GM12878 (cell line): ENCODE data around the gene CAMTA1. TPM values are rescaled to one million over a fixed set of nuclear protein-coding genes. Genes with fewer than 3 reads are reported as not detected.

Source experiments
- ATAC-seq: fragments of 200-7000 bp; cut with Tn5 transposase; 3 replicates; pipeline ENCODE4 v1.9.1; 2020; ENCODE audit warnings: mild to moderate bottlenecking, moderate library complexity
- BruUV-seq: library from RNA; stranded (reverse); fragments of 400-500 nt; replicated peaks from 2 replicates; lab custom pipeline; 2021; lab: Mats Ljungman, UMichigan
- CTCF ChIA-PET: fragments of 300-600 bp; sonication (Branson Sonifier 250); formaldehyde crosslinking; extraction: SDS; loops from one replicate; lab custom pipeline; 2021; ENCODE audit warnings: inconsistent platforms; lab: Yijun Ruan, JAX
- POLR2A ChIA-PET: fragments of 350-600 bp; formaldehyde crosslinking; extraction: SDS; loops from one replicate; lab custom pipeline; 2021; ENCODE audit warnings: inconsistent platforms; lab: Charles Lee
- RAD21 ChIA-PET: fragments of 300-600 bp; sonication (Branson Sonifier 250); formaldehyde crosslinking; loops from one replicate; lab custom pipeline; 2023; ENCODE audit warnings: antibody characterized with exemption; ENCODE audit not compliant: unreplicated experiment; lab: Charles Lee
- SMC1A ChIA-PET: fragments of 300-600 bp; sonication (Branson Sonifier 250); formaldehyde crosslinking; loops from one replicate; lab custom pipeline; 2023; ENCODE audit not compliant: unreplicated experiment, uncharacterized antibody; lab: Charles Lee
- DNase-seq: peaks from one replicate; pipeline ENCODE4 v3.0.0-alpha.2; 2011; ENCODE audit warnings: low read depth, low spot score
- FAIRE-seq: peaks from 3 replicates; lab custom pipeline; 2011; peaks lifted over from hg19 to GRCh38; lab: Jason Lieb, UNC
- H2AFZ ChIP-seq: 2 replicates; pipeline ENCODE4 v1.6.0; 2011; ENCODE audit warnings: low read depth, low read length, control low read depth; ENCODE audit not compliant: control insufficient read depth
- H3K27ac ChIP-seq: 2 replicates; pipeline ENCODE4 v1.5.1; 2011; ENCODE audit warnings: control low read depth; ENCODE audit not compliant: control insufficient read depth, insufficient read depth
- H3K27me3 ChIP-seq, 2 experiments: replicated peaks in 1 of 2; 2 replicates each; pipeline versions ENCODE4 v1.6.0 to v1.6.1; 2011; ENCODE audit warnings: low read length in 1 of 2; ENCODE audit not compliant: control insufficient read depth in 2 of 2, insufficient read depth in 2 of 2
- H3K36me3 ChIP-seq, 2 experiments: 2 replicates each; pipeline ENCODE4 v1.5.1; 2011; ENCODE audit warnings: low read length in 1 of 2; ENCODE audit not compliant: control insufficient read depth in 2 of 2, insufficient read depth in 2 of 2
- H3K4me1 ChIP-seq: 2 replicates; pipeline ENCODE4 v1.6.1; 2011; ENCODE audit warnings: mild to moderate bottlenecking, low read length, moderate library complexity, mixed read lengths; ENCODE audit not compliant: control insufficient read depth, insufficient read depth
- H3K4me2 ChIP-seq: 2 replicates; pipeline ENCODE4 v1.6.0; 2011; ENCODE audit warnings: control low read depth; ENCODE audit not compliant: control insufficient read depth, insufficient read depth
- H3K4me3 ChIP-seq: fragments of 200-600 bp; sonication (generic); 2 replicates; pipeline ENCODE4 v1.5.1; 2016
- H3K79me2 ChIP-seq: 2 replicates; pipeline ENCODE4 v1.6.0; 2011; ENCODE audit warnings: low read length; ENCODE audit not compliant: control insufficient read depth, insufficient read depth
- H3K9ac ChIP-seq: 2 replicates; pipeline ENCODE4 v1.8.0; 2011; ENCODE audit warnings: low read length, control low read depth, mixed read lengths; ENCODE audit not compliant: control insufficient read depth, insufficient read depth
- H3K9me3 ChIP-seq: replicated peaks from 3 replicates; pipeline ENCODE4 v1.5.1; 2011; ENCODE audit warnings: mild to moderate bottlenecking, low read length; ENCODE audit not compliant: control insufficient read depth, insufficient read depth
- H4K20me1 ChIP-seq: 2 replicates; pipeline ENCODE4 v1.6.0; 2011; ENCODE audit not compliant: control insufficient read depth, insufficient read depth
- ATF7 ChIP-seq: fragments of 450-650 bp; IDR thresholded peaks from 2 replicates; pipeline ENCODE4 v1.6.1; 2016; ENCODE audit warnings: low read depth, mild to moderate bottlenecking
- BHLHE40 ChIP-seq, 2 experiments: fragments of 450-650 bp in 1 of 2; IDR thresholded peaks; 2 replicates each; pipeline ENCODE4 v1.6.1; 2011 to 2017; ENCODE audit warnings: low read depth in 2 of 2, borderline replicate concordance in 1 of 2, improper control_type of control experiment in 1 of 2, low read length in 1 of 2, mild to moderate bottlenecking in 1 of 2
- CHD2 ChIP-seq: IDR thresholded peaks from 2 replicates; pipeline ENCODE4 v1.6.1; 2011; ENCODE audit warnings: low read depth, low read length, improper control_type of control experiment, borderline replicate concordance
- CREM ChIP-seq: IDR thresholded peaks from 2 replicates; pipeline ENCODE4 v1.6.1; 2014; ENCODE audit warnings: antibody characterized with exemption, low read depth
- PAX8 ChIP-seq: fragments of 450-650 bp; IDR thresholded peaks from 2 replicates; pipeline ENCODE4 v1.6.1; 2017; ENCODE audit warnings: mild to moderate bottlenecking, moderate library complexity
- WRNIP1 ChIP-seq: IDR thresholded peaks from 2 replicates; pipeline ENCODE4 v1.6.1; 2011; ENCODE audit warnings: low read depth, low read length, improper control_type of control experiment, borderline replicate concordance
- WGBS: methylation state at CpG from one replicate; pipeline ENCODE4 v1.1.6; 2016; ENCODE audit warnings: low lambda C conversion rate; ENCODE audit not compliant: insufficient replicate concordance, insufficient coverage; ENCODE audit errors: missing lambda C conversion rate; 5-methylcytosine and 5-hydroxymethylcytosine counted together
- in situ Hi-C: fragments of 300-500 bp; cut with MboI; formaldehyde crosslinking; loops from 9 replicates; pipeline ENCODE4 v1.14.3; 2018; ENCODE audit warnings: mixed read lengths
- intact Hi-C: fragments of 100-400 bp; cut with micrococcal nuclease; formaldehyde crosslinking; loops from one replicate; pipeline ENCODE4 v1.14.2; 2022; ENCODE audit not compliant: unreplicated experiment
- polyA plus RNA-seq, 11 experiments: library from polyadenylated mRNA; depleted of rRNA in 4 of 11; unstranded in 6 of 11; stranded (reverse) in 5 of 11; fragments of >200 nt; fragmentation: Nextera tagmentation in 4 of 11; fragmentation: Illumina TruSeq in 1 of 11; extraction: Ambion mirVana in 4 of 11; extraction: Trizol in 1 of 11; gene quantifications; 1 replicate in 1 of 11; 2 replicates in 10 of 11; pipeline versions ENCODE4 v1.2.1 to v1.2.3, GENCODE V29; 2011 to 2016; ENCODE audit warnings: inconsistent platforms in 2 of 11, missing spikeins in 2 of 11, low read depth in 1 of 11
- total RNA-seq, 4 experiments: library from RNA; depleted of rRNA in 3 of 4; stranded (reverse); fragments of >200 nt in 3 of 4; fragmentation: Illumina TruSeq in 1 of 4; extraction: Trizol in 1 of 4; gene quantifications; 2 replicates each; pipeline versions ENCODE4 v1.2.1 to v1.2.3, GENCODE V29; 2013 to 2021
- TF ChIP-seq, protein P1 (sequence below): fragments of 450-650 bp; IDR thresholded peaks from 2 replicates; pipeline ENCODE4 v1.6.1; 2016; ENCODE audit warnings: mild to moderate bottlenecking
- TF ChIP-seq, protein P2 (sequence below): IDR thresholded peaks from 2 replicates; pipeline ENCODE4 v1.6.1; 2012; ENCODE audit warnings: low read length, inconsistent platforms

The CAMTA1 gene
- total and polyA plus RNA-seq, 10 of the 15 experiments (the other 5 are each of a cell fraction or from before 2014, with no cell fraction given): 37.7 to 148 (median 76.4) TPM

DNA sequence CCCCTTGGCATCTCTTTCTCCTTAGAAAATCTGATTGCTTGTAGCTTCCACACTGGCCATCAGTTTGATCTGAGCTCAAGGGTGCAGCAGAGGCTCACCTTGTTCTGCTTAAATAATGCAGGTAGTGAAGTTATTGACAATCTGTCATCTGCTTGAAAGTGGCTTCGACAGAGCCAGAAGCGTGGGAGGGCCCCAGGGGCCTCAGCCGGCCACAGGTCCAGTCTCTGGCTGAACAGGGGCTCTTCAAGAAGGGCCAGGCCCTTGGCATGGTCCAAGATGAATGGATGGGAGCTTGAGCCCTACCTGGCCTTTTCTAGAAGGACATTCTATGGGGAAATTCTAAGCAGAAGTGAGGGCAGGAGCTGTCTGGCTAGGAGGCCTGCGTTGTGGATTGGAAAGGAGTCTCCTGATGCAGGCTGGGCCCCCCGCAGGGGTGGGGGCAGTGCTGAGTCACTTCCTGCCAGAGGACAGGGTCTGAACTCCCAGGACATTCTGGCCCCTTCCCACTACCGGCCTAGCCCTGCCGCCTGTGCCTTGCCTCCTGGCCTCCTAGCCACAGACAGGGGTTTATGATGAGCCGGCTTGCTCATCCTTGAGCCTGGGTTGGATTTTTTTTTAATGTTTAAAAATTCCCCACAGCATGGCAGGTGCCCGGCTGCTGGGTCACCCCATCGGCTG, 823.5 kb downstream of the CAMTA1 start:
- in situ Hi-C loops (no loop called here), intact Hi-C loops (no loop called here)

More for the DNA sequence above, 823.5 kb downstream of the CAMTA1 start:
- RAD21 ChIA-PET: no interaction called here
- H3K9ac ChIP-seq: no peak overlapping the region
- TF ChIP-seq PAX8: no peak
- no peak for TF ChIP-seq WRNIP1
- no peak for TF ChIP-seq BHLHE40 (IDR thresholded peaks at IDR 0.05; ENCODE audit: borderline replicate concordance in 1 of 2, low read depth in 2 of 2, low read length in 1 of 2)
- TF ChIP-seq CREM: no peak
- TF ChIP-seq, protein P1, sequence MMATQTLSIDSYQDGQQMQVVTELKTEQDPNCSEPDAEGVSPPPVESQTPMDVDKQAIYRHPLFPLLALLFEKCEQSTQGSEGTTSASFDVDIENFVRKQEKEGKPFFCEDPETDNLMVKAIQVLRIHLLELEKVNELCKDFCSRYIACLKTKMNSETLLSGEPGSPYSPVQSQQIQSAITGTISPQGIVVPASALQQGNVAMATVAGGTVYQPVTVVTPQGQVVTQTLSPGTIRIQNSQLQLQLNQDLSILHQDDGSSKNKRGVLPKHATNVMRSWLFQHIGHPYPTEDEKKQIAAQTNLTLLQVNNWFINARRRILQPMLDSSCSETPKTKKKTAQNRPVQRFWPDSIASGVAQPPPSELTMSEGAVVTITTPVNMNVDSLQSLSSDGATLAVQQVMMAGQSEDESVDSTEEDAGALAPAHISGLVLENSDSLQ: no peak
- TF ChIP-seq, protein P2, sequence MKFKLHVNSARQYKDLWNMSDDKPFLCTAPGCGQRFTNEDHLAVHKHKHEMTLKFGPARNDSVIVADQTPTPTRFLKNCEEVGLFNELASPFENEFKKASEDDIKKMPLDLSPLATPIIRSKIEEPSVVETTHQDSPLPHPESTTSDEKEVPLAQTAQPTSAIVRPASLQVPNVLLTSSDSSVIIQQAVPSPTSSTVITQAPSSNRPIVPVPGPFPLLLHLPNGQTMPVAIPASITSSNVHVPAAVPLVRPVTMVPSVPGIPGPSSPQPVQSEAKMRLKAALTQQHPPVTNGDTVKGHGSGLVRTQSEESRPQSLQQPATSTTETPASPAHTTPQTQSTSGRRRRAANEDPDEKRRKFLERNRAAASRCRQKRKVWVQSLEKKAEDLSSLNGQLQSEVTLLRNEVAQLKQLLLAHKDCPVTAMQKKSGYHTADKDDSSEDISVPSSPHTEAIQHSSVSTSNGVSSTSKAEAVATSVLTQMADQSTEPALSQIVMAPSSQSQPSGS: no peak
- TF ChIP-seq ATF7: no peak
- no peak for TF ChIP-seq CHD2
- TF ChIP-seq, all 136 proteins: peak for 0
- Histone ChIP-seq H3K36me3 (no peaks in the 10 kb centered on the region), H3K27ac (no peak overlapping the region), H2AFZ (no peak overlapping the region), H3K79me2 (no peaks in the 10 kb centered on the region), H3K4me2 (no peak overlapping the region), H3K9me3 (no peaks in the 10 kb centered on the region), H3K27me3 (no peaks in the 10 kb centered on the region), H3K4me3 (no peak overlapping the region), H3K4me1 (no peaks in the 10 kb centered on the region), H4K20me1 (no peaks in the 10 kb centered on the region)
- ChIA-PET CTCF (no interaction called here), SMC1A (no interaction called here), POLR2A (no interaction called here)
- no peak for FAIRE-seq
- no peak for ATAC-seq
- no peak for DNase-seq
- no TSS peak for BruUV-seq
- 12% methylated on average over 10 of the region's 10 CpGs for WGBS
